ENCODE measurements around the gene CAMK1.

The CAMK1 gene
- long read RNA-seq, donor 1, transcript CAMK1-201 (12 exons, 1,488 nt): major isoform, 8 of 8 reads
- long read RNA-seq, donor 1, partial matches to known transcripts: 0 of 8 reads
- long read RNA-seq, donor 1, other reads (novel, unspliced or antisense): 0 of 8 reads
- long read RNA-seq, donor 2, partial matches to known transcripts: 0 of 4 reads
- long read RNA-seq, donor 2, other reads (novel, unspliced or antisense): 0 of 4 reads
- long read RNA-seq, donor 3, transcript CAMK1-201 (12 exons, 1,488 nt): major isoform, 5 of 6 reads
- long read RNA-seq, donor 3, partial matches to known transcripts: 0 of 6 reads
- long read RNA-seq, donor 3, other reads (novel, unspliced or antisense): 0 of 6 reads
- long read RNA-seq, donor 4, transcript CAMK1-201 (12 exons, 1,488 nt): major isoform, 8 of 9 reads
- long read RNA-seq, donor 4, partial matches to known transcripts: 0 of 9 reads
- long read RNA-seq, donor 4, other reads (novel, unspliced or antisense): 0 of 9 reads
- long read RNA-seq, donor 5, transcript CAMK1-201 (12 exons, 1,488 nt): major isoform, 6 of 6 reads
- long read RNA-seq, donor 5, partial matches to known transcripts: 0 of 6 reads
- long read RNA-seq, donor 5, other reads (novel, unspliced or antisense): 0 of 6 reads
- long read RNA-seq, donor 6, transcript CAMK1-201 (12 exons, 1,488 nt): major isoform, 10 of 10 reads
- long read RNA-seq, donor 6, partial matches to known transcripts: 0 of 10 reads
- long read RNA-seq, donor 6, other reads (novel, unspliced or antisense): 0 of 10 reads
- long read RNA-seq, donor 7, transcript CAMK1-201 (12 exons, 1,488 nt): major isoform, 10 of 10 reads
- long read RNA-seq, donor 7, partial matches to known transcripts: 0 of 10 reads
- long read RNA-seq, donor 7, other reads (novel, unspliced or antisense): 0 of 10 reads
- long read RNA-seq, donor 8, transcript CAMK1-201 (12 exons, 1,488 nt): major isoform, 8 of 10 reads
- long read RNA-seq, donor 8, partial matches to known transcripts: 0 of 10 reads
- long read RNA-seq, donor 8, other reads (novel, unspliced or antisense): 0 of 10 reads

- DNase-seq: peak; percentile 84
These were observed at the start of gene CAMK1 for GRCh38 chr3:9769426-9770275. TSS of gene CAMK1 (minus strand) at chr3:9769947. CDS start at chr3:9767749, 2,198 bp downstream.

GRCh38 chr3:9818666-9819335 lies 49.1 kb upstream of the CAMK1 start:
- no peak for DNase-seq

- no peak for DNase-seq
These were observed 47.7 kb upstream of the CAMK1 start for GRCh38 chr3:9817436-9817835.

GRCh38 chr3:9815986-9816385 lies 46.2 kb upstream of the CAMK1 start:
- DNase-seq: no peak

- no peak for DNase-seq
These were observed 43.2 kb upstream of the CAMK1 start for GRCh38 chr3:9812870-9813483.

- DNase-seq: no peak
These were observed 41.1 kb upstream of the CAMK1 start for GRCh38 chr3:9810846-9811245.

- peak; percentile 50 for DNase-seq
These were observed 40.7 kb upstream of the CAMK1 start for GRCh38 chr3:9810433-9810770.

- peak; percentile 80 for DNase-seq
These were observed 40.1 kb upstream of the CAMK1 start, which contains the start of gene TTLL3 for GRCh38 chr3:9809615-9810432. TSS of gene TTLL3 (plus strand) at chr3:9810262. CDS start at chr3:9810662, 400 bp downstream.

- DNase-seq: no peak
These were observed 39.5 kb upstream of the CAMK1 start for GRCh38 chr3:9809239-9809614.

GRCh38 chr3:9808345-9809037 lies 38.7 kb upstream of the CAMK1 start:
- no peak for DNase-seq

- no peak for DNase-seq
These were observed 38.2 kb upstream of the CAMK1 start for GRCh38 chr3:9807981-9808344.

- DNase-seq: no peak
These were observed 37.2 kb upstream of the CAMK1 start for GRCh38 chr3:9806688-9807589.

- DNase-seq: no peak
These were observed 36.4 kb upstream of the CAMK1 start for GRCh38 chr3:9806137-9806536.

- no peak for DNase-seq
These were observed 35.2 kb upstream of the CAMK1 start for GRCh38 chr3:9804996-9805395.

GRCh38 chr3:9803494-9803893 lies 33.7 kb upstream of the CAMK1 start:
- no peak for DNase-seq

- DNase-seq: no peak
These were observed 30.8 kb upstream of the CAMK1 start for GRCh38 chr3:9800529-9800928.

- DNase-seq: no peak
These were observed 27.6 kb upstream of the CAMK1 start for GRCh38 chr3:9797196-9797945.

GRCh38 chr3:9795207-9795606 lies 25.5 kb upstream of the CAMK1 start:
- DNase-seq: no peak
